ENCODE data around the gene ZNF37A.
"Not testable (repeated sequence)": the region's sequence is repeated elsewhere in the genome, so short reads cannot be mapped to it uniquely, and the experiment has no call there.

ZNF37A gene

DNA sequence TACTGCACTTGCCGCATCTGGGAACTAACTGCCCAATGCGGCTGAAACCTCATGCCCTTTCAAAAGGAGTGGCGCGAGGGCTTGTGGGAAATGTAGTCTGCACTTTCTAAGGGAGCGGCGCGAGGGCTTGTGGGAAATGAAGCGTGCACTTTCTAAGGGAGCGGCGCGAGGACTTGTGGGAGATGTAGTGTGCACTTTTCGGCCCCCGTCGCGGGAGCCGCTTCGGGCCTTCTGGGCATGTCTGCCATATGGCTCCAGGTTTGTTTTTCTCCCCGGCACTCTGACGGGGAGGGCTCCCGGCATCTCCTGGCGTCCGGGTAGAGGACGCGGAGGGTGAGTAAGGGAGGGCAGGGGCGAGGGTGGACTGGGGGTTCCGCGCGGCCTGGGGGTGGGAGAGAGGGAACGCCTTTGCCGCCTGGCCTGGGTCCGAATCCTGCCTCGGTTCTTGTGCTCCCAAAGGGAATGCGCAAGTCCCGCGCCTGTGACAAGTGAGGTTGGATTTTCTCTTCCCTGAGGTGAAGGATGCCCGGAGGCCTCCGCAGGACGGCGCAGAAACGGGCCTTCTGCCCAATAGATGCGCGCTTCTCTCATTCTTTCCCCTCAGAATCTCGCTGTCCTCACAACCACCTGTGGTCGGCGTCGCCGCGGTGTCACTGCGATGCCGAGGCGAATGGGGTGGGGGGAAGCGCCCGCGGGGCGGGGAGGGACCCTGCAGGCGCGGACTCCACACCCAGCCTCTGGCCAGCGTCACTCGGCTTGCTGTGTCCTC is at the start of gene ZNF37A:
TSS of gene ZNF37A (plus strand) at position 180 of the 769 bp plus-strand sequence. CDS start 2,281 bp downstream, outside the sequence.
- peak; percentile 96 for DNase-seq

DNA sequence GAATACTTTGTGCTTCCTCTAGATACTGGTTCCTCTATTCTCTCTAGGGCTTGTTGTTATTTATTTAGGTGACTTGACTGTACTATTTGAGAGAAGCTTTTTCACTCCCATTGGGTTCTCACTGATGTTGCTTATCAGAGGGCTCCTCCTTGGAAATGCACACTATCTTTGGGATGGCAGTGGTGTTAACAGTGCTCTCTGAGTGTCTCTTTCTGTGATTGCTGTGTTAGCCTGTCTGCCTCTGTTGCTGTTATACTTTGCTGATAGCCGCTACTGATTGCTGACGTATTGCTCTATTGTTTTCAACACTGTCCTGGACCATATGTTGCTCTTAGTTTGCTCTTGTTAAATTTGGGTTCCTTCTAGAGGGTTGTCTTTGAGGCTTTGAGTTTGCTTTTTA is 49.0 kb upstream of the ZNF37A start:
- DNase-seq: no peak

DNA sequence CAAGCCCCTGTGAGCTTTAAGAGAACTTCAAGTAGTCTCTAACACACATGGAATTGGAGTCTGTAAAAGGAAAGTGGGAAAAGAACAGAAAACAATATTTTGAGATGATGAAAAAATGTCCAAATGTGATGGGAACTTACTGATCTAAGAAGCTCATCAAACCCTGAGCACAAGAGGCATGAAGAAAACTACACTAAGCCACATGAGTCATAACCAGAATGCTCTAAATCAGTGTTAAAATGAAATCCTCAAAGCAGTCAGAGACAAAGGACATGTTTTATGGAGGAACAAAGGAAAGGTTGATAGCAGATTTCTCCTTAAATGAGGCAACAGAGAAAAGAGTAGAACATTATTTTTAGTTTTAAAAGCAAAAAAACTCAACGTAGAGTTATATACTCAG is 46.5 kb upstream of the ZNF37A start:
- no peak for DNase-seq

DNA sequence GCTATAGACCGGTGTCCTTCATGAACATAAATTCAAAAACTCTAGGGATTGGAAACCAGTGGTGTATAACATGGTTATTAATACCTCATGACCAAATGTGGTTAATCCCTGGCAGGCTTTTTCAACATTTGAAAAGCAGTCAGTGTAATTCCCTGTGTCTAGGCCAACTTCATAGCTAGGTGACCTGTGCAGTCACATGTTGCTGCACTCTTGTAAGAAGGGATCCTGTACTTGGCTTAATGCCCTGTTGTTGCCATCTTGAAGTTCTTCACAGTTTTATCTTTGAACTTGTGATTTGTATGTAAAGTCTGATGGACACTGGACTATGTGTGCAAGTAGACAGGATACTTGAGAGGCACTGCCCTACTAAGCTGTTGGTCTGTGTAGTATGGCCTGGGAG is 43.9 kb upstream of the ZNF37A start:
- no peak for DNase-seq

DNA sequence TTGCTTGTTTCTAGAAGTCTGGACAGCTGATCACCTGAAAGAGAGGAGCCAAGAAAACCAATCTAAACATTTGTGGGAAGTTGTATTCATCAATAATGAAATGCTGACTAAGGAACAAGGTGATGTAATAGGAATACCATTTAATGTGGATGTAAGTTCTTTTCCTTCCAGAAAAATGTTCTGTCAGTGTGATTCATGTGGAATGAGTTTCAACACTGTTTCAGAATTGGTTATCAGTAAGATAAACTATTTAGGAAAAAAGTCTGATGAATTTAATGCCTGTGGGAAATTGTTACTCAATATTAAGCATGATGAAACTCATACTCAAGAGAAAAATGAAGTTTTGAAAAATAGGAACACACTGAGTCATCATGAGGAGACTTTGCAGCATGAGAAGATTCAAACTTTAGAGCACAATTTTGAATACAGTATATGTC is 39.8 kb upstream of the ZNF37A start:
- DNase-seq: peak; percentile 88

DNA sequence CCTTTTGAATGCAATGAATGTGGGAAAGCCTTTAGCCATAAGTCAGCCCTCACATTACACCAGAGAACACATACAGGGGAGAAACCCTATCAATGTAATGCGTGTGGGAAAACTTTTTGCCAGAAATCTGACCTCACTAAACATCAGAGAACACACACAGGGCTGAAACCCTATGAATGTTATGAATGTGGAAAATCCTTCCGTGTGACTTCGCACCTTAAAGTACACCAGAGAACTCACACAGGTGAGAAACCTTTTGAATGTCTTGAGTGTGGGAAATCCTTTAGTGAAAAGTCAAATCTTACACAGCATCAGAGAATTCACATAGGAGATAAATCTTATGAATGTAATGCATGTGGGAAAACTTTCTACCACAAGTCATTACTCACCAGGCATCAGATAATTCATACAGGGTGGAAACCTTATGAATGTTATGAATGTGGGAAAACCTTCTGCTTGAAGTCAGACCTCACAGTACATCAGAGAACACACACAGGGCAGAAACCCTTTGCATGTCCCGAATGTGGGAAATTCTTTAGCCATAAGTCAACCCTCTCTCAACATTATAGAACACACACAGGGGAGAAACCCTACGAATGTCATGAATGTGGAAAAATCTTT is 38.8 kb upstream of the ZNF37A start:
- DNase-seq: not testable (repeated sequence)

DNA sequence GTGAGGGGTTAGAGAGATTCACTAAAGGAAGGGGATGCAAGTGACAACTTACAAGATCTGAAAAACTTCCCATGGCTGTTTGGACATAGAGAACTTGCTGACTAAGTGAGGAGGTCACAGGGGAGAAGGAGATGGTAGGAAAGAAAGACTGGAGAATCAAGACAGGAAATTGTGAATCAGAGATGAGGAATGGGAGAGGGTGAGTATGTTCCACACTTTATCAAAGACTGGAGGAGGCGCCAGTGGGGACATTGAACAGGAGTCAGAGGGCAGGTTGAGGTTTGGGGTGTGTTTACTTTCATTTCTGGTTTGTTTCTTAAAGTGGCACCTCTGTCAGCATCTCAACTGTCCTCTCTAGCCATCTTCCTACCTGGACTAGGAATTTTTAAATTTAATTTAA is 24.5 kb upstream of the ZNF37A start:
- peak; percentile 67 for DNase-seq

DNA sequence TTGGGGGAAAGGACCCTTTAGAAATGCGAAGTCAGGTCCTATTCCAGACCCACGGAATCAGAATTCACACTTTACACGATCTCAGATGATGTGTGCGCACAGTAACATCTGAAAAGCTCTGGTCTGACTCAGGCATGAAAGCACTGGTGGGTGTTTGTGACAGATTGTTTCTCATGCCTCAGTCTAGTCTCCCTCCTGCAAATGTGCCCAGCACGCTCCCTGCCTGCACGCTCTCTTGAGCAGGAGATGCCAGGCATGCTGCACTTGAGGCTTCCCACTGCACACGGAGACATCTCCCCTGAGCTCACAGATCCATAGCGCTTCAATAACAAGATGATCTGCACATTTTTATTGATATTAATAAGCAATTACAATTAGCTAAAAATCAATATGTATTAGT is 23.6 kb upstream of the ZNF37A start:
- DNase-seq: no peak

DNA sequence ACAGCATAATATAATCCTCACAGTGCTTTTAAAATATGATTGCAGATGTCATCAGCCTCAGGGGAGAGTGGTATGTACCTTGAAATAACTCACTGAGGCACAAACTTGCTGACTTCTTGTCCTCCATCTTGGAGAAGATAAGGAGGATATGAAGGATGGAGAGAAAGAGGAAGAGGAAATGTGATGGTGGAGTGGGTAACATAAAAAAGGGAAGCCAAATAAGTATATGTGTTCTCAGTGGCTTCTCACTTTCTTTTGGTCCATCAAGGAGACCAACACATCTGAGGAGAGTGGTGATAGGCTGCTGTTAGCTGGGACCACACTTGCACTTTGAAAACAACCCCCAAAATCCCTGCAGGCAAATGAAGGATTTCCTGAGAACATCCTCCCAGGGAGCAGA is 21.6 kb upstream of the ZNF37A start:
- DNase-seq: no peak

DNA sequence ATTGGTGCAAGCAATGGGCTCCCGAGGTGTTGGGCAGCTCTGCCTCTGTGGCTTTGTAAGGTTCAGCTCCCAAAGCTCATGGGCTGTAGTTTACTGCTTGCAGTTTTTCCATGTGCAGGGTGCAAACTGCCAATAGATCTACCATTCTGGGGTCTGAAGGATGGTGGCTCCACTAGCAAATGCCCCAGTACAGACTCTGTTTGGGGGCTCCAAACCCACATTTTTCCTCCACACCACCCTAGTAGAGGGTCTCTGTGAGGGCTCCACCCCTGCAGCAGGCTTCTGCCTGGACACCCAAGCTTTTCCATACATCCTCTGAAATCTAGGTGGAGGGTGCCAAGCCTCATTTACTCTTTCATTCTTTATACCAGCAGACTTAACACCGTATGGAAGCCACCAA is 17.4 kb upstream of the ZNF37A start:
- DNase-seq: no peak

DNA sequence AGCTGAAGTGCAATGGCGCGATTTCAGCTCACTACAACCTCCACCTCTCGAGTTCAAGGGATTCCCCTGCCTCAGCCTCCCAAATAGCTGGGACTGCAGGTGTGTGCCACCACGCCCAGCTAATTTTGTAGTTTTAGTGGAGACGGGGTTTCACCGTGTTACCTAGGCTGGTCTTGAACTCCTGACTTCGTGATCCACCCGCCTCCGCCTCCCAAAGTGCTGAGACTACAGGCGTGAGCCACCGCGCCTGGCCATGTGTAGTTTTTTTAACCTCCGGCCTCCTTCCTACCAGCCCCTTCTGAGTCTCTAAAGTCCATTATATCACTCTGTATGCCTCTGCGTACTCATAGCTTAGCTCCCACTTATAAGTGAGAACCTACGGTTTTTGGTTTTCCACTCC is 819 bp upstream of the ZNF37A start:
- not testable (repeated sequence) for DNase-seq

DNA sequence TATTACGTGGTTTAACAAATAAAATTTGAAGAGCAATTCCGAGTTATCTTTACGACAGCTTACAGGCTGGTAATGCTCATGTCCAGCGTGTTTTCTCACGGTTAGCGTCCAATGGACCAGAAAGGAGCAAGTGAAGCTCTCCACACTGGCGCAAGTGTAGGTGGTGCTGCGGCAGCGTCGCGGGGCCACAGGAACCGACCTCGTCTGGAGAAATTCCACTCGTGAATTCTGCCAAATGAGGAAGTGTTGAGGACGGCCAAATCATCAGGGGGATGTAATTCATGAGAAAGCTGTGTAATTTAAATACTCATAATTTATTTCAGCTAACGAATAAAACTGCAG is 350 bp upstream of the ZNF37A start:
- DNase-seq: no peak

DNA sequence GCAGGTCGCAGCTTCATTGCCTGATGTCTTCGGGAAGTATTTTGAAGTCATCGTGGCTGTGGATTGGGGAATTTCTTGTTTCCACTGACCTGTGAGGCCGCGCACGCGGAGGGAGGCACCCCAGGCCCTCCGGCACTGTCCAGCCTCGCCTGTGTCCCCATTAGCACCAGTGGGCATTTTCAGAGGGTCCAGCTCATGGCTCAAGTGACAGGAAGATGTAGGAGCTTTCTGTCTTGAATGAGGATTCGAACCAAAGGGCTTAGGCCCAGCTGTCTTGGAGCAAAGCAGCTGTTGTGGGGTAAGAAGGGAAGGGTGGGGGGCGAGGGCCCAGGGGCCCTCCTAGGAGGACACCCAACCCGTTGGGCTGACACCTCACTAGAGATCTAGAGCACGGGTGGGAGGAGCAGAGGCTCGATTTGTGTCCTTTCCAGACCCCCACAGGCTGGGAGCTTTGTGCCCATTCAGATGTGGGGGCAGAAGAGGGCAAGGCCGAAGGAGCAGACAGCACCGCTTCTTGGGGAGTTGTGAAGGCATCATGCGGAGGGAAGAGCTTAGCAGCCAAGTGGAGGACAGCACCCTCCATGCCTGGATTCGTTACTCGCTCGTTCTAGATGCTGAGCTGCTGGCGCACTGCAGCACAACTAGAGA is 914 bp downstream of the ZNF37A start:
- DNase-seq: no peak

DNA sequence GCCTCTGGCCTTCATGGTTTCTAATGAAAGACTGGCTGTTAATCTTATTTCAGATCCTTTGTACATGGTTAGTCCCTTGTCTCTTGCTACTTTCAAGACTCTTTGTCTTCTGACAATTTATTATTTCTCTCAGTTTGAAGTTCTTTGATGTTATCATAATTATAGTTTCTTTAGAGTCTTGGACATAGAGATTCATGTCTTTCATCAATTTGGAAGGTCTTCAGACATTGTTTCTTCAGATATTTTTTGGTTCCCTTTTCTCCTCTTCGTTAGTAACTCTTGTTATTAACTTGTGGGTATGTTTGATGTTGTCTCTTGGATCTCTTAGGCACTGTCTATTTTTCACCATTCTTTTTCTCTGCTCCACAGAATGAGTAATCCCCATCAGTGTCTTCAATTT is 8.7 kb downstream of the ZNF37A start:
- no peak for DNase-seq

DNA sequence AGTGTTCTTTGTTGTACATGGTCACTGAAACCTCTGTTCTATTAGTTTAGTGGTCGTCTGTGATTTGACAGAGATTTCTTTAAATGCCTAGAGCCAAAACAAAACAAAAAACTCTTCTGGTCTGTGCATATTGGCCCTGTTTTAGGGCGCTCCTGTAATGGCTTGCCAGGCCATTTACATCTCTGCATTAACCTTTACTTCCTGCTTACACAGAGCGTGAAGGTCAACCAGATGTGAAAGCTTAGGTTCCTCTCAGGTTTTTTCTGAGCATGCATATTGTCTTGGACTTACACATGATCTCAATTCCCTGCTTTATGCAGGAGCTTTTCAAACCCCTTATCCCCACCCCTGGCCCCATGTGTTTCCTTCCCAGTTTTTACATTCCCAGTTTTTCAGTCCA is 9.6 kb downstream of the ZNF37A start:
- DNase-seq: no peak

DNA sequence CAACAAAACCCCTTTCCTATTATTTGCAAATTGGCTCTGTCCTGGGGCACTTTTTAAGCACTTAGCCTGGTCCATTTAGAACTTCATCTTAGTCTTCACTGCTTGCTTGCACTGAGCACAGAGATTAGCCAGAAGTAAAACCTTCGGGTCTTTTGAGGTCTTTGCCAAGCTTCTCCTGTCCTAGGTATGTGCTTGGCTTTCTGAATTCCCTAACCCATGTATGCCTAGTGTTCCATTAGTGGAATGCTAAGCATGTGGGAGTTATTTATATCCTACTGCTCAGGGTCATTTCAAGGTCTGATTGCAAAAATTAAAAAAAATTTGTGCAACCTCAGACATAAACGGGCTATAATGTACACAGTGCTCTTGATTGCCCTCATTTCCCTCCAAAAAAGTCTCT is 18.0 kb downstream of the ZNF37A start:
- no peak for DNase-seq

DNA sequence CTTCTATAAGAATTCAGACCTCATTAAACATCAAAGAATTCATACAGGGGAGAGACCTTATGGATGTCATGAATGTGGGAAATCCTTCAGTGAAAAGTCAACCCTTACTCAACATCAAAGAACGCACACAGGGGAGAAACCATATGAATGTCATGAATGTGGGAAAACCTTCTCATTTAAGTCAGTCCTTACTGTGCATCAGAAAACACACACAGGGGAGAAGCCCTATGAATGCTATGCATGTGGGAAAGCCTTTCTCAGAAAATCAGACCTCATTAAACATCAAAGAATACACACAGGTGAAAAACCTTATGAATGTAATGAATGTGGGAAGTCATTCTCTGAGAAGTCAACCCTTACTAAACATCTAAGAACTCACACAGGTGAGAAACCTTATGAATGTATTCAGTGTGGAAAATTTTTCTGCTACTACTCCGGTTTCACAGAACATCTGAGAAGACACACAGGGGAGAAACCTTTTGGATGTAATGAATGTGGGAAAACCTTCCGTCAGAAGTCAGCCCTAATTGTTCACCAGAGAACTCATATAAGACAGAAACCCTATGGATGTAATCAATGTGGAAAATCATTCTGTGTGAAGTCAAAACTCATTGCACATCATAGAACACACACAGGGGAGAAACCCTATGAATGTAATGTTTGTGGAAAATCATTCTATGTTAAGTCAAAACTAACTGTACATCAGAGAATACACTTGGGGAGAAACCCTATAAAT is 24.1 kb downstream of the ZNF37A start:
- DNase-seq: no peak

DNA sequence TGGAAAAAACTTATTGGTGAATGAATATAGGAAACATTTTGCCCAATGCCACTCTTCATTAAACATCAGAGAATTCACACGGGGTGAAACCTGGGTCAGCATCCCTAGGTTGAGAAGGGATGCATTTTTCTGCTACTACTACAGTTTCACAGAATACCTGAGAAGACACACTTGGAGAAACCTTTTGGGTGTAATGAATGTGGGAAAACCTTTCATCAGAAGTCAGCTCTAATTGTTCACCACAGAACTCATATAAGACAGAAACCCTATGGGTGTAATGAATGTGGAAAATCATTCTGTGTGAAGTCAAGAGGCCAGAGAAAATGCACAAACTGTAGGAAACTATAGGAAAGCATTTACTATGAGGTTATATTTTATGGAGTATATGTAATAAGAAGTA is 24.9 kb downstream of the ZNF37A start:
- no peak for DNase-seq

DNA sequence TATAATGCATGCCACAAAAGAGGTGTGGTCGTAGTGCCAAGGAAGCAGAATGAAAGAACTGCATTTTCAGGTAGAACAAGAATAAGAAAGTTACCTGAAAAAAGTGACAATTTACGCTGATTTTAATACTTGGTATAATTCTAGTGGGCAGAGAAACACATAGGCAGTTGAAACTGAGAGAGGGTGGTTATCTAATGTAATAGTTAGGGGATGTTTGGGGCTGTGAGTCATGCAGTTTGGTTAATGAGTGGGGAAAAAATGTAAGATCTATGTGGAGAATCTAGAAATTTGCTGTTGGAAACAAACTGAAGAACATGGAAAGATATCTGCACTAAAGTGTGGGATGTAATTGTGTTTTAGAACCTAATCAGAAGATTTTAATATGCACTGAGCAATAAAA is 33.7 kb downstream of the ZNF37A start:
- DNase-seq: peak; percentile 6

DNA sequence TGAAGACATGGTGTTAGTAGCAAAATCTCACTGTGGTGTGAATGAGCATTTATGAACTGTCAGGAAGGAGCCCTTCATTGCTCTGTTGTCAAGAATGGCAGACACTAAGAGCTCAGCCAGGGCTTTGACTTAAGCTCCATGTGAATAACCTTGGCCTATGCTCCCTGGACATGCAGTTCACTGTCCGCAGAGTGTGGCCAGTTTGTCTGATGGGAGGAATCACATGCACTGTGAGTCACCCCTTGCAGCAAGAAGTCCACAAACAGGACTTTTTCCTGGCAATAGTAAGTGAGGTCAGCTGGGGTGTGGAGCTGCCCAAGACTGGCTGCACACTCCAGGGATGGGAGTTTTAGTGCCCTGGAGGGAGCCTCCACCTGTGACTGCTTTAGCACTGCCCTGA is 49.5 kb downstream of the ZNF37A start:
- DNase-seq: peak; percentile 7

DNA sequence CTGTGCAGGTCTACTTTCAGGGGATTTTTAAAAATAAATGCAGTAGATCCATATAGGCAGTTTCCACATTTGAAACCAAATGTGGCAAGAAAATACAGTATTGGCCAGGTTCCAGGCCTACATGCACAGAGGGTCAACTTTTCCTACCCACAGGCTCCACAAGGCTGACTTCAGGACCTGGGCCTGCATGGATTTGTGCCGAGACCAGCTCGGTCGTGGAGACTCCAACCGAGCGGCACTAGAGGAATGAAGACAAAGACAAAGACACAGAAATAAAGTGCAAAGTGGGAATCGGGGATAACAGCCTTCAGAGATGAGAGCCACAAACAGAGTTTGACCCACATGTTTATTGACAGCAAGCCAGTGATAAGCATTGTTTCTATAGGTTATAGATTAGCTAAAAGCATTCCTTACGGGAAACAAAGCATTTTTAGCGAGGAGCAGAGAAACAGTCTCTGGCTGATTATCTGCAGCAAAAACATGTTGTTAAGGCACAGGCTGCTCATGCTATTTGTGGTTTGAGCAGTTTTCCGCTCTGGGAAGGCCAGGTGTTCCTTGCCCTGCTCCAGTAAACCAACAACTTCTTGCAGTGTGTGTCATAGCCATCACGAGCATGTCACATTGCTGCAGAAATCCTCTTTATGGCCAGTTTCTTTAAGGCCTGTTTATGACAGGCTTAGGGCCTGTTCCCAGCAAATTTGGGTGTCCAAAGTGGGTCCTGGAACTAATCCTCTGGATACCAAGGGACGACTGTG is 52.6 kb downstream of the ZNF37A start:
- DNase-seq: no peak

DNA sequence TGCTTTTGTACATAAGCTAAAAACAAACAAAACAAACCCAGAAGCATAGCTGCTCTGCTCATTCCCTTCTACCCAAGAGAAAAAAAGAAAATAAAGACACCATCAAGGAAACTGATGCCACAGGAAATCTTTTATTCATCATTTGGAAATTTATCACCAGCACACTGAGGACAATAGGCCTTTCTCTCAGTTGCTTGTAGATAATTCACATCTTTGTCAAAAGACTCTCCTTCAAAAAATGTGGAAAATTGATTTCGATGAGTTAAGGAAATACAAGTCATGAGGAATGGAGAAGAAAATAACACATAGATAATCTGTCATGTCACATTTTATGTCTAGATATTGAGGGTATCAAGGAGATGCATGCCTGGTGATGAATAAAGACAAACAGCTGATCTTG is 53.5 kb downstream of the ZNF37A start:
- no peak for DNase-seq

Data from NCI-H226 (cell line).